Fibroblast of pulmonary artery (primary cell): ENCODE results near the gene ISM1.
A peak's percentile ranks its signal among the peaks of the same experiment; 100 is the strongest.

ENCODE experiments used
- DNase-seq: peaks from one replicate; pipeline ENCODE4 v3.0.0-alpha.2; 2010; ENCODE audit warnings: low read depth
- H3K4me3 ChIP-seq: replicated peaks from 2 replicates; pipeline ENCODE4 v1.5.1; 2011; ENCODE audit warnings: low read depth, mild to moderate bottlenecking, control low read depth, low read length, moderate library complexity
- CTCF ChIP-seq: IDR thresholded peaks from 2 replicates; pipeline ENCODE4 v1.5.1; 2011; ENCODE audit warnings: mild to moderate bottlenecking, control low read depth, low read length, inconsistent platforms; ENCODE audit errors: missing control alignments

The ISM1 gene

DNA sequence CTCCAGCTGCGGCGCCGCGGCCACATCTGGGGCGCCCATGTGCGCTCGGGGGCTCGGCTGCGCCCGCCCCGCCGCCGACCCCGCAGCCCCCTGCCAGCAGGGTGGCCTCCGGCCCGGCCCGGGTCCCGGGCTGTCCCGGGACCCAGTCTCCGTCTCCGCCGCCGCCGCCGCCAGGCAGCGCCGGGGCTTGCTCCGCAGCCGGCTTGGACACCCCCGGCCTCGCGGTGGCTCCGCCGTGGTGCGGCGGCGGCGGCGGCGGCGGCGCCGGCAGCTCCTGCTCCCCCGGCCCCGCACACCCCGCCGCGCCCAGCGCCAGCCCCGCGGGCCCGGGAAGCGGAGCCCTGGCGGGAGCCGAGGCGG, 219 bp downstream of the ISM1 start:
- H3K4me3 ChIP-seq: peak overlapping the region; percentile 34
- no peak for TF ChIP-seq CTCF
- no peak for DNase-seq

- peak; percentile 52 for DNase-seq
- no peak for TF ChIP-seq CTCF
- no peak overlapping the region for H3K4me3 ChIP-seq
These were observed 722 bp downstream of the ISM1 start for GRCh38 chr20:13221673-13222318.

GRCh38 chr20:13222319-13222716, 1.2 kb downstream of the ISM1 start:
- H3K4me3 ChIP-seq: no peak overlapping the region
- no peak for DNase-seq
- TF ChIP-seq CTCF: no peak

- no peak overlapping the region for H3K4me3 ChIP-seq
- no peak for DNase-seq
- TF ChIP-seq CTCF: no peak
These were observed 2.9 kb downstream of the ISM1 start for GRCh38 chr20:13223736-13224520.

DNA sequence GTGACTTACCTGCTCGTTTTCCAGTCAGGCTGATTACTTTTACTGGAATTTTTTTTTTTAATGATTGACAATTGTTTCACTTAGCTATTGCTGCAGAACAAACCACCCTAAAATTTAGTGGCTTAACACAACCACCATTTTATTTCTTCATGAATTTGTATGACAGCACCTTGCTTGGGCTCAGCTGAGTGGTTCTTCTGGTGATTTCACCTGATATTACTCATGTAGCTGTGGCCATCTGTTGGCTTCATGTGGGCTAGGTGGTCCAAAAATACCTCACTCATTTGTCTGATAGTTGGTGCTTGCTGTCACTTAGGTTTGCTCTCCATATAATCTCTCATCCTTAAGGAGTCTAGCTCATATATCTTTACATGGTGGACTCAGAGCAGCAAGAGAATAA, 5.3 kb downstream of the ISM1 start:
- no peak for TF ChIP-seq CTCF
- DNase-seq: no peak
- H3K4me3 ChIP-seq: no peak overlapping the region

- no peak overlapping the region for H3K4me3 ChIP-seq
- DNase-seq: no peak
- TF ChIP-seq CTCF: no peak
These were observed 7.7 kb downstream of the ISM1 start for GRCh38 chr20:13228771-13229170.

- no peak overlapping the region for H3K4me3 ChIP-seq
- no peak for DNase-seq
These were observed 8.5 kb downstream of the ISM1 start for GRCh38 chr20:13229538-13229937.

More at GRCh38 chr20:13229538-13229937, 8.5 kb downstream of the ISM1 start:
- TF ChIP-seq CTCF: no peak
